ENCODE measurements around the gene MCAM.

MCAM gene

GRCh38 chr11:119307219-119307618 is 9.7 kb downstream of the MCAM start:
- no peak for TF ChIP-seq BHLHE40 (IDR thresholded peaks at IDR 0.05; ENCODE audit: borderline replicate concordance)
- no peak for TF ChIP-seq SP1 (IDR thresholded peaks at IDR 0.05)
- TF ChIP-seq, protein P1, sequence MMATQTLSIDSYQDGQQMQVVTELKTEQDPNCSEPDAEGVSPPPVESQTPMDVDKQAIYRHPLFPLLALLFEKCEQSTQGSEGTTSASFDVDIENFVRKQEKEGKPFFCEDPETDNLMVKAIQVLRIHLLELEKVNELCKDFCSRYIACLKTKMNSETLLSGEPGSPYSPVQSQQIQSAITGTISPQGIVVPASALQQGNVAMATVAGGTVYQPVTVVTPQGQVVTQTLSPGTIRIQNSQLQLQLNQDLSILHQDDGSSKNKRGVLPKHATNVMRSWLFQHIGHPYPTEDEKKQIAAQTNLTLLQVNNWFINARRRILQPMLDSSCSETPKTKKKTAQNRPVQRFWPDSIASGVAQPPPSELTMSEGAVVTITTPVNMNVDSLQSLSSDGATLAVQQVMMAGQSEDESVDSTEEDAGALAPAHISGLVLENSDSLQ (IDR thresholded peaks at IDR 0.05): no peak
- TF ChIP-seq L3MBTL2 (conservative IDR thresholded peaks at IDR 0.05): no peak
- no peak for TF ChIP-seq CTBP1 (IDR thresholded peaks at IDR 0.05; ENCODE audit: borderline replicate concordance)
- no peak for TF ChIP-seq ELF4 (IDR thresholded peaks at IDR 0.05)
- no peak for DNase-seq (ENCODE audit: extremely low spot score)
- ChIA-PET CTCF (interaction anchor here (0.7 to 2.1 kb wide), 4 partner anchors 31 to 167 kb away, joined by 3 to 9 read pairs (median 5); partner anchors contain the start of gene NLRX1), POLR2A (interaction anchor here (1.0 to 2.1 kb wide), 3 partner anchors 9 to 212 kb away, joined by 3 to 11 read pairs (median 3); partner anchors contain the start of gene MCAM)

DNA sequence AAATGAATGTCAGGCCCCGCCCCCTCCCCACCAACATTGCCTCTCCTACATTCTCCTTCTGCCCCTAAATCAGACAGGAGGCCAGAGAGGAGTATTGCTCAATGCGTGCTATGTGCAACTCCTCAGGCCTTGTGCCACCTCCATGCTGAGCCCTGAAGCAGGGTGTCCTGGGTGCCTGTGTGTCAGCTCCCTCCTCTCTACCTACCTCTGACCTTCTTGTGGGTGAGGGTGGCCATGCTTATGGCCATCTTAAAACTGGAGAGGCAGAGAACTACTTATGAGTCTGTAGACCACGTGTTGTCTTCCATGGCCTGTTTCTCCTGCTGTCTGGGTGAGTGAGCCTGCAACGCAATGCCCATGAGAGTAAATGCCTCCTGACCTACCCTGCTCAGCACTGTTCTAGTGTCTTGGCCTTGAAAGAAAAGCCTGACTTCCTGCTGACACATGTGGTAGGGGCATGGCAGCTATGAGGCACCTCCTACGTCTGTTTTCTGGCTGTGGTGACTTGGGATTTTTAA is 10.5 kb downstream of the MCAM start:
- ChIA-PET POLR2A (interaction anchor here (1.0 to 2.1 kb wide), 2 partner anchors 10 to 11 kb away, joined by 3 to 11 read pairs; partner anchors contain the start of gene MCAM), CTCF (interaction anchor here (0.8 kb wide), 2 partner anchors 39 to 185 kb away, joined by 3 to 4 read pairs; partner anchors contain the start of gene HINFP)
- no peak for DNase-seq (ENCODE audit: extremely low spot score)
- no peak for TF ChIP-seq FOXM1 (IDR thresholded peaks at IDR 0.05; ENCODE audit: borderline replicate concordance)

DNA sequence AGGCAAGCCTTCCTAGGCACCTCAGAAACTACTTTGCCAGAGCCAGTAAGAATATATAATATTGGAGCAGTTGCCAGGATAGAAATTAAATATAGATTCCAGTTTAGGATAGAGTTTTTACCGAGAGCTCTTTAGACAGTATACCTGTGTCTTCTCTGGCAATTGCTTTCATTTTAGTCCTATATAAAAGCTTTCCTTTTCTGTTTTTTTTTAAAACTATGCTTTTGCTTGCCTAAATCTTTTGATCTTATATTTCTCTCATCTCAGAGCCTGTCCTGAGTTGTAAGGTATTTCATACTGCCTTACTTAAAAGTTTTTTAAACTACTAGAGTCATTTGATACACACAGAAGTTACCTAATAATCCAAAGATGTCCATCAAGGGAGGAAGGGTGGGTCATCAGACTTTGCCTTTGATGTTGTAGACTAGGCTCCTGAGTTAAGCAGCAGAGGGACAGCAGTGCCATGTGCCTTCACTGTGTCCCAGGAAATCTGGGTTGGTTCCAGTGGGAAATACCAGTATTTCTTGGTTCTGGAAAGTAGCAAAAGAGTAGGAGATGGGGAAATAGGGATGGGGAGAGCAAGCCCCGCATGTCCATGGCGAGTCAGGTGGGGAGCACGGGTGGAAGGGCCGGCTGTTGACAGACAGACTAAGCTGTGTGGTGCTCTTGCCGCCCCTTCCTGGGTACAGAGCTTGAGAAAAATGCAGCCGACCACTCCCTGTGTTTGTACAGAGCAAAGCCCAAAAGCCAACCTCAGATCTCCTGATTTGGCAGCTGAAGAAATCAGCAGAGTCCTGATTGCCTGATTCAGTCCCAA is 11.2 kb downstream of the MCAM start:
- ChIA-PET CTCF (interaction anchor here (0.8 kb wide), 1 partner anchor 185 kb away, joined by 3 read pairs; the partner anchor contains the start of gene HINFP), POLR2A (interaction anchor here (1.0 kb wide), 1 partner anchor 10 kb away, joined by 3 read pairs; no protein-coding TSS in a partner anchor)
- TF ChIP-seq SP1 (IDR thresholded peaks at IDR 0.05) (no peak), SUZ12 (IDR thresholded peaks at IDR 0.05) (no peak), HDGF (IDR thresholded peaks at IDR 0.05; ENCODE audit: borderline replicate concordance) (no peak), TARDBP (IDR thresholded peaks at IDR 0.05) (no peak), LEF1 (IDR thresholded peaks at IDR 0.05; ENCODE audit: borderline replicate concordance) (no peak), FOXA1 (IDR thresholded peaks at IDR 0.05) (no peak), ELF4 (IDR thresholded peaks at IDR 0.05) (no peak), FOXM1 (IDR thresholded peaks at IDR 0.05; ENCODE audit: borderline replicate concordance) (no peak), BHLHE40 (IDR thresholded peaks at IDR 0.05; ENCODE audit: borderline replicate concordance) (no peak), ARNT (IDR thresholded peaks at IDR 0.05) (no peak), ZNF384 (IDR thresholded peaks at IDR 0.05) (no peak), FOXK2 (IDR thresholded peaks at IDR 0.05) (no peak), CTBP1 (IDR thresholded peaks at IDR 0.05; ENCODE audit: borderline replicate concordance) (no peak), L3MBTL2 (conservative IDR thresholded peaks at IDR 0.05) (no peak), NFRKB (IDR thresholded peaks at IDR 0.05) (no peak)
- TF ChIP-seq, protein P1 (IDR thresholded peaks at IDR 0.05): no peak
- DNase-seq (ENCODE audit: extremely low spot score): no peak

- TF ChIP-seq LEF1 (IDR thresholded peaks at IDR 0.05; ENCODE audit: borderline replicate concordance) (no peak), BHLHE40 (IDR thresholded peaks at IDR 0.05; ENCODE audit: borderline replicate concordance) (no peak), NFRKB (IDR thresholded peaks at IDR 0.05) (no peak), ARNT (IDR thresholded peaks at IDR 0.05) (no peak), FOXA1 (IDR thresholded peaks at IDR 0.05) (no peak), SUZ12 (IDR thresholded peaks at IDR 0.05) (no peak), TARDBP (IDR thresholded peaks at IDR 0.05) (no peak)
- ChIA-PET CTCF (no interaction called here), POLR2A (no interaction called here)
- no peak for DNase-seq (ENCODE audit: extremely low spot score)
These were observed 13.7 kb downstream of the MCAM start for GRCh38 chr11:119303227-119303718.

DNA sequence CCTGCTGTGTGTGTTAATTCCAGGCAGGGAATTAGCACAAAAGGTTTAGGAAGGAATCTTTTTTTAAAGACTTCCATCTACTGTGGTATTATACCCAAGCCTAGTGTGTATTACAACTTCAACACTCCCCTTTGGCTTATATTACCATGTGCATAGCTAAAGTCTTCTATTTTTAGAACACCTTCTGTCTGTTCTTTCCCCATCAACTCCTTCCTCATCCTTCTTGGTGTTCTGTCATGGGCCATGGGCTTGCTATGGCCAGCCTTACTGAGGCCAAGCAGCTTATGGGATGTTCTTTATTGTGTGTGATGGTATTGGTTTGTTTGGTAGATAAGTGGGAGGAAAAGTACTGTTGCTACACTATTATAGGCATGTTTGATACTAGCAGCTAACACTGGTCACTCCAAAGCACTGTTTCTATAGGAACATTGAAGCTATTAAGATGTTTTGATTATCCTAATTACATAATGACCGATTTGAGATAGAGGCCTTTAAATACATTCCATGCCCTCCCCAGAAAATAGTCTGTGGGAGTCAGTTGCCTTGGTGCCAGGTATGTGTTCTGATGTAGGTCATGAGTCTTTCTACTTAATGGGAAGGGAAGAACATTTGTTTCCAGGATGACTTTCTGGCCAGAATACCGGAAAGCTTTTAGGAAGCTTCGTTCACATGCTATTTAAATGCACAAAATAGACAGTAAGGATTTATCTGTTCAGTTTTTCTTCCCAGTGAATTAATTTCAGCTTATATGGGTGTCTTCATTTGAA is 16.5 kb downstream of the MCAM start:
- no peak for DNase-seq (ENCODE audit: extremely low spot score)
- no peak for TF ChIP-seq FOXM1 (IDR thresholded peaks at IDR 0.05; ENCODE audit: borderline replicate concordance)
- no peak for TF ChIP-seq L3MBTL2 (conservative IDR thresholded peaks at IDR 0.05)
- TF ChIP-seq TARDBP (IDR thresholded peaks at IDR 0.05): no peak
- TF ChIP-seq ARNT (IDR thresholded peaks at IDR 0.05): no peak
- no peak for TF ChIP-seq LEF1 (IDR thresholded peaks at IDR 0.05; ENCODE audit: borderline replicate concordance)
- no peak for TF ChIP-seq FOXA1 (IDR thresholded peaks at IDR 0.05)
- TF ChIP-seq SUZ12 (IDR thresholded peaks at IDR 0.05): no peak
- TF ChIP-seq CTBP1 (IDR thresholded peaks at IDR 0.05; ENCODE audit: borderline replicate concordance): no peak
- TF ChIP-seq ZNF384 (IDR thresholded peaks at IDR 0.05): no peak
- CTCF ChIA-PET: no interaction called here
- POLR2A ChIA-PET: interaction anchor here (0.9 kb wide), 1 partner anchor 17 kb away, joined by 4 read pairs; the partner anchor contains the start of gene MCAM

GRCh38 chr11:119299416-119299815 is 17.5 kb downstream of the MCAM start:
- no peak for DNase-seq (ENCODE audit: extremely low spot score)
- ChIA-PET POLR2A (no interaction called here), CTCF (no interaction called here)
- TF ChIP-seq ELF4 (IDR thresholded peaks at IDR 0.05) (no peak), TARDBP (IDR thresholded peaks at IDR 0.05) (no peak), HDGF (IDR thresholded peaks at IDR 0.05; ENCODE audit: borderline replicate concordance) (no peak), L3MBTL2 (conservative IDR thresholded peaks at IDR 0.05) (no peak), FOXA1 (IDR thresholded peaks at IDR 0.05) (no peak), ZNF384 (IDR thresholded peaks at IDR 0.05) (no peak), FOXM1 (IDR thresholded peaks at IDR 0.05; ENCODE audit: borderline replicate concordance) (no peak), CTBP1 (IDR thresholded peaks at IDR 0.05; ENCODE audit: borderline replicate concordance) (no peak), SUZ12 (IDR thresholded peaks at IDR 0.05) (no peak), SP1 (IDR thresholded peaks at IDR 0.05) (no peak), FOXK2 (IDR thresholded peaks at IDR 0.05) (no peak), LEF1 (IDR thresholded peaks at IDR 0.05; ENCODE audit: borderline replicate concordance) (no peak), ARNT (IDR thresholded peaks at IDR 0.05) (no peak), BHLHE40 (IDR thresholded peaks at IDR 0.05; ENCODE audit: borderline replicate concordance) (no peak), NFRKB (IDR thresholded peaks at IDR 0.05) (no peak)
- TF ChIP-seq, protein P1 (IDR thresholded peaks at IDR 0.05): no peak
